RPMI8226 (cell line): Measurements from ENCODE around the gene ANKFY1.
"Not testable (repeated sequence)": the region's sequence is repeated elsewhere in the genome, so short reads cannot be mapped to it uniquely, and the experiment has no call there.

ENCODE experiments used
- DNase-seq: peaks from one replicate; pipeline ENCODE4 v3.0.0-alpha.2; 2015

Gene ANKFY1

DNA sequence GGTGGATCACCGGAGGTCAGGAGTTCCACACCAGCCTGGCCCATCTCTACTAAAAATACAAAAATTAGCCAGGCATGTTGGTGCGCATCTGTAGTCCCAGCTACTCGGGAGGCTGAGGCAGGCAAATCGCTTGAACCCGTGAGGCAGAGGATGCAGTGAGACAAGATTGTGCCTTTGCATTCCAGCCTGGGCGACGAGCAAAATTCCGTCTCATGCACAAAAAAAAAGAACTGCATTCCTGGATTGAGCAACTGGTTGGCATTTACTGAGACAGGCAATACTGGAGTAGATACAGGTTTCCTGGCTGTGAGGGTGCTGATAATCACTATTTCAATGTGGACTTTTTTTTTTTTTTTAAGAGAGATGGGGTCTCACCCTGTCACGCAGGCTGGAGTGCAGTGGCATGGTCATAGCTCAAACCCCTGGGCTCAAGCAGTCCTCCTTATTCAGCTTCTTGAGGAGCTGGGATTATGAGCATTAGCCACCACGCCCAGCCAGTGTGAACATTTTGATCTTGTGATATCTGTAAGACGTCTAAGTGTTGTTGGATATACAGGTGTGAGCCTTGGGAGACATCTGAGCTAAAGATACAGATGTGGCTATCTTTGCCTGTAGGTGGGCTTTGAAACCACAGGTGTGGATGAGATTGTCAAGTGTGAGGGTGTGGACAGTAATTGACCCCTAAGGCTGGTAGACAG lies 115.0 kb downstream of the ANKFY1 start:
- DNase-seq, result no peak

DNA sequence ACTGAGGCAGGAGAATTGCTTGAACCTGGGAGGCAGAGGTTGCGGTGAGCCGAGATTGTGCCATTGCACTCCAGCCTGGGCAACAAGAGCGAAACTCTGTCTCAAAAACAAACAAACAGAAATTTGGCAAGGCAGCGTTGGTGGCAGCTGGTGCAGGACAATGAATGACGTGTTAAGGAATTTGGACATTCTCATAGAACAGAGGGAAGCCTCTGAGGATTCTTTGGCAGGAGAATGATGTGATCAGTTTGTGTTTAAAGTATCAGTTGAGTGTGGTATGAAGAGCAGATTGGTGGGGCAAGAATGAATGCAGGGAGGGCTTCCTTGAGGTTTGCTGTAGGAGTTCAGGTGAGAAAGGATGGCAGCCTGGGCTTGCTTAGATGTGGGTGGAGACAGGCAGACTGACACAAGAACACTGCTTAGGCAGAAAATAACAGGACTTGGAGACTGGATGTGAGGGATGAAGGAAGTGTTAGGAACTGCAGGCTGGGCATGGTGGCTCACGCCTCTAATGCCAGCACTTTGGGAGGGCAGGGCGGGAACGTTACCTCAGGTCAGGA lies 115.9 kb downstream of the ANKFY1 start:
- DNase-seq, result no peak

DNA sequence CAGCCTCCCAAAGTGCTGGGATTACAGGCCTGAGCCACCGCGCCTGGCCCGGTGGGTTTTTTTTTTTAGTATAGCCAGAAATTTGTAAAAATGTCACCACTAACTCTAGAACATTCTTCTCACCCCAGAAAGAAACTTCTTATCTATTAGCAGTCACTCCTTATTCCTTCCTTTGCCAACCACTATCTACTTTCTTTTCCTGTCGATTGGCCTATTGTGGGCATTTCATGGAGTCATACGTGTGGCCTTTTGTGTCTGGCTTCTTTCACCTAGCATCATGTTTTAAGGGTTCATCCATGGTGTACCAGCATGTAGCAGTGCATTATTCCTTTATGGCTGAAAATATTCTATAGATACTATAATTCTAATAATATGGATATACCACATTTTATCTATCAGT lies 117.1 kb downstream of the ANKFY1 start:
- DNase-seq, result no peak

DNA sequence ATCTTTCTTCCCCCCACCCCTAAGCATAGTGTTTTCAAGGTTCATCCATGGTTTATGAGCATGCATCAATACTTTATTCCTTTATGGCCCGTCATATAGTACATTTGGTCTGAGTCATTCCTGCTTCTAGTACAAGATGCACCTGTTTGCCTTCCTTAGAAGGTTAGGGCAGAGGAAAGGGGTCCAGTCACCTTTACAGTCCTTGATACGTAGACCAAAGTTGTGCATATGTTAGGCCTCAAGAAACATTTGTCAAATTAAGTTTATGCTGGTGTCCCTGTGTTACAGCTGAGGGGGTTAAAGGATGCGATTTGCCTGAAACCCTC lies 119.4 kb downstream of the ANKFY1 start:
- DNase-seq, result no peak

DNA sequence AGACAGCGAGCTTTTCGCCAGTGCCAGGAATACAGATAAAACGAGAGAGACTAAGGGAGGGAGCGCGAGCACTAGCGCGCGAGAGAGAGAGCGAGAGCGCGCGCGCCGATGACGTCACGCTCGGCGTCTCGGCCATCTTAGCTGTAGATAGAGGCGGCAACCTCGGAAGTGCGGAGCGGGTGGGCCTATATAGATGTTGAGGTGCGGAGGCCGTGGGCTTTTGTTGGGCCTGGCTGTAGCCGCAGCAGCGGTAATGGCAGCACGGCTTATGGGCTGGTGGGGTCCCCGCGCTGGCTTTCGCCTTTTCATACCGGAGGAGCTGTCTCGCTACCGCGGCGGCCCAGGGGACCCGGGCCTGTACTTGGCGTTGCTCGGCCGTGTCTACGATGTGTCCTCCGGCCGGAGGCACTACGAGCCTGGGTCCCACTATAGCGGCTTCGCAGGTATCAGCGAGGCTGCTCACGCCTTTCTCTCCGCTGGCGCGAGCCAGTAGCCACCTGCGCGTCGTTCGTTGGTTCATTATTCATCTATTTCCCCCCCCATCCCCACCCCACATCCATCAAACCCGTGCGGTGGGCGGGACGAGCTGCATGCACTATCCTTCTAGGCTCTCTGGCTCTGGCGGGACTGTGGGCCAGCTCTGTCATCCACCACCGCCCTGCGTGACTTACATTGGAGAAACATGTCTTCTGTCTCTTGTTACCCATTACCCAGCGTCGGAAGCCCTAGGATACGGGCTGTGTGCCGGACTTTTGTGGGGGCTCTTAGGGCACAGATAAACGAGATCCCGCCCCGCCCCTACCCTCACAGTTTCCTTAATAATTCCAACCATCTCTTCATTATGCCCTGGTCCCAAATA lies 120.0 kb downstream of the ANKFY1 start:
- peak; percentile 88 for DNase-seq

DNA sequence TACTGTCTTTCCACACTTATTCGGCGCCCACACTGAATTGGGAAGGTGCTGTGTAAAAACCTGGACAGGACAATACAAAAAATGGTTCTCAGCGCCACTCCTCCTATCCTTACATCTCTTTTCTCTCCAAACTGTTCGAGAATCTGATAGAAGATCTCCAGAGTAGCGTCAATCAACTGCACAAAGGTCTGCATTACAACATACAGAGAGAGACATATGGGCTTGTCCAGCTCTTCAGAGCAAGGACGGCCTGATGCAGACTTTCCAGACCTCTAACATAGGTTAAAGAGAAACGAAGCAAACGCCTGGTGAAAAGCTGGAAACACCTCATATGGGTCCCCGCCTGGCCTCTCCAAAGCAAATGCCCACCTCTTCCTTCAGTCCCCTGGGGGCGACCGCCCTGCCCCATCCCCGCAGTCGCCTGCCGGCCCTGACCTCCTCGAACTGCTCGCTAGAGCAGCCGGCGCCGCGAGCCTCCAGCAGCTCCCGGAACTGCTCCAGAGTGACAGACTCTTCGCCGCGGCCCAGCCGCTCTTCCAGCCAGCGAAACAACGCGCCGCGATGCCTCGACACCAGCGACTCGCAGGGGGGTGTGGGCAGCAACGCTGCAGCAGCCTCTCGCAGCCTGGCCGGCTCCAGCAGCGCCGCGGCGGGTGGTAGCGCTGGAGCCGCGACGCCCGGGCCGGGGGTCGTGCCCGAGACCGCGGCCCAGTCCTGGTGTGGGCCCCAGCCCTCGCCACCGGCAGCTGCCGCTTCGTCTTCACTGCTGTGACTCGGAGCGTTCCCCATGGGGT lies 121.5 kb downstream of the ANKFY1 start:
- peak; percentile 34 for DNase-seq

DNA sequence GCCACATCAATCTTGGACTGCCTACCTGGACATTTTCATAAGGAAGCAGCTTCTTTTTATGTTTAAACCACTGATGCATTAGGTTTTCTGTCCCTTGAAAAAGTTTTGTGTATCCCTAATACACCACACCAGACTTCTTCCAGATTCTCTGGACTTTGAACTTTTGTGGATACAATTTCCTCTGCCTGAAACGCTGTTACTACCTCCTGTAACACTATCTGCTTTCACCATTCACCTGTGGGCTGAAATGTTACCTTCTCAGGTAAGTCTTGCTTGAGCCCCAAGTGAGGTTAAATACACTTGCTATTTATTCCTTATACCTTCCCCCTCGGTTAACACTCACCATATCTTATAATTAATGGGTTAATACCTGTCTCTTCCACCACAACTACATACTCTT lies 123.7 kb downstream of the ANKFY1 start:
- DNase-seq, result no peak

DNA sequence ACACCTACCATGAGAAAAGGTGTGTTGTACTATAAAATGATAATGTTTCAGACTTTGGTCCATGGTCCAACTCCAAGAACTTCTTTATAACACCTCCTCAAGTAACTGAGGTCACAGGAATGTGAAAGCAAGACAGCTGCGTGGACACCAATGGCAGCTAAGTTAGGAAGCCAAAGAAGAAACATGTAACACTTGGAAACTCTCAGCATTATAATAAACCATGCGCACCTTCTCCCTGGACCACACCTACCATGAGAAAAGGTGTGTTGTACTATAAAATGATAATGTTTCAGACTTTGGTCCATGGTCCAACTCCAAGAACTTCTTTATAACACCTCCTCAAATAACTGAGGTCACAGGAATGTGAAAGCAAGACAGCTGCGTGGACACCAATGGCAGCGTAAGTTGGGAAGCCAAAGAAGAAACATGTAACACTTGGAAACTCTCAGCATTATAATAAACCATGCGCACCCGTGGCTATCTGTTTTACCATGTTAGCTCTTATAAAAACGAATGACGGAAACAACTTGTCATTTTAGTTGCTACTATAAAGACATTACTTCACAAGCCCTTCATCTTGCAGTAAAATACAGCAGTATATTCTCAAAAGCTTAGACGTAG lies 124.8 kb downstream of the ANKFY1 start:
- DNase-seq, result not testable (repeated sequence)

DNA sequence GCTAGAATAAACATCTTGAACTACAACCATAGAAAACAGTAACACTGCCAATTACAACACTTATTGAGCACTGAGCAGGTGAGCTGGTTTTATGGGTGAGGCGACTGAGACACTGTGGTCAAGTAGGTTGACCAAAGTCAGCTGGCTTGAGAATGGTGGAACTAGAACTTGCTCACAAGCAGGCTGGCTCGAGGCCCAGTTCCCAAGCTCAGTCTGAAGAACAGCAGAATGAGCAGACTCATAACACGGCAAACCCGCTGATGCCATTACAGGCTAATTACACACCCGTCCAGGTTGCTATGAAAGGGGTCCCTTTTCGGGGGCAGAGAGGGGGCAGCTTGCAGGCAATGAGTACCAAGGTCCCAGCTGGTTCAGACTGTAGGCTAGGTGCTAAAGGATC lies 127.4 kb downstream of the ANKFY1 start:
- DNase-seq, result no peak

DNA sequence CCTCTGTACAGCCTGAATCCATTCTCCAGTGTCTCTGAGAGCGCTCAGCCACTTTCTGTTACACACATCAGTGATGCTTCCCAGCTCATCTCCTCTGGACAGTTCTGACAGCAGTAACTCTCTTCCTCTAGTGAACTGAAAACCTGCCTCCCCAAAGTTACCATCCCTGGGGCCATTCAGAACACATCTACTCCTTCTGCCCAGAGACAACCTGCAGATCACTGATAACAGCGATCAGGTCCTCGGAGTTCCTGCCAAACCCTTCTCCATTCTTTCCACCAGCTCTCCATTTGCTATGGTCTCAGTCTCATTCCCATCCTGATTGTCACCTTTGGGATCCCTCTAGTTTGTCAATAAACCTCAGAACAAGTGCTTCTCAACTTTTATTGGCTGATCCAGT lies 128.3 kb downstream of the ANKFY1 start:
- DNase-seq, result no peak

DNA sequence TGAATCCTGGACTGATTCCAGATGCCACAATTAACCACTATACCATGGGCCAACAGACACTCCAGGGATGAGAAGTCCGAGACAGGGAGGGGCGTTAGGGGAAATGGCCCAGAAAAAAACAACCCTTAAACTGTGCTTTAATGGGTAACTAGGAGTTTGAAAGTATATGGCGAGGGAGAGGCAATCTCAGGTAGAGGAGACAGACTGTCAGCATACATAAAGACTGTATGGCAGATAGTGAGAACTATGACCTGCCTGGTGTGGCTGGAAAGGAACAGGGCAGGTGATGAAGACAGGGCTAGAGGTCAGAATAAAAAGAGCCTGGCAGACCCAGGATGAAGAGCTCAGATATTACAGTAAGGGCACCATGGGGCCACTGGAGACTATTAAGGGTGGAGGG lies 129.1 kb downstream of the ANKFY1 start:
- DNase-seq, result no peak

DNA sequence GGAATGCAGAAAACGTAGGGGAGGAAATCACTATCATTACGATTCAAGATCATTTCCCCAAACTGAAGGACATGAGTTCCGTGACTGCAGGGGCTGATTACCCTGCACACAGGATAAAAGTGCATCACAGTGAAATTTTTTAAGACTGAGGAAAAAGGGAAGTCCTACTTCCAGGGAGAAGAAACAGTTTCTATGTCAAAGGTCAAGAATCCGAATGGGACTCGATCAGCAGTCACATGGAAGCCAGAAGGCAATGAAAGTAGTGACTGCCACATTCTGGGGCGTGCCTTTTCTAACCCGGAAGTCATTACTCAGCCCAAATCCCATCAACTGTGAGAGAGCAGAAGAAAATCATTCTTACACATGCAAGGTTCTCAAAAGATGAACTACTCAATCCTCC lies 133.1 kb downstream of the ANKFY1 start:
- no peak for DNase-seq

DNA sequence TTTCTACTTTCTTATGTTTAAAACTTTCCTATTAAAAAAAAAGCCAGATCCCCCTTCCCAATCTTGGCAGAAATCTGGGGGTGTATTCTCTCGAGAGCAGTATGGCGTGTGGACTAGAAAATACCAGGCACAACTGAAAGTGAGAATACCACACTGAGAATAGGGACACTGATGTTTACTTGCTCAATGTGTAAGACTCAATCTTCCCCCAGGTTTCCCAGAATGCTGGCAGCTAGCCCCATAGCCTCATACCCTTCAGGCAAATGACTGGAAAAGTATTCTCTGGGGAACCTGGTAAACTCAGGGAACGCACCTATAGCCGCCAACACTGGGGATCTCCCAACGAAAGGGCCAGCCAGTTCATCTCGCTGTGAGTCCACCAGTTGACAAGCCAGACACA lies 136.2 kb downstream of the ANKFY1 start:
- DNase-seq, result no peak

DNA sequence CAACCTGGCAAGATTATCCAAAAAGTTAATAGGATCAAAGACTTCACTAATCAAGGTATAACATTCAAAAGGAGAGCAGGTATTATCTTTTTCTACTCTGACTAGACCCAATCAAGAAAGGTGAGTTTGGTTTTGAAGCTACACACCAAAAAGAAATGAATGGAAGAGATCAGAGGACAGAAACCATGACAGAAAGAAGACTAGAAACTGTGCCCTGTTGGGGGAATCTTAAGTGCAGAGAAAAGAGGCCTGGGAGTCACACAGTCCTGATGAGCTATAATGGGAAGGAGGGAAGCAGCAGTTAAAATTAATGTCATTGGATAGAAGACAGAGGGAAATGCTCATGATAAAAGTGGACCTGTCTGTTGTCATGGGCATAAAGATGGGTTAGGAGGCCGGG lies 138.2 kb downstream of the ANKFY1 start:
- no peak for DNase-seq

DNA sequence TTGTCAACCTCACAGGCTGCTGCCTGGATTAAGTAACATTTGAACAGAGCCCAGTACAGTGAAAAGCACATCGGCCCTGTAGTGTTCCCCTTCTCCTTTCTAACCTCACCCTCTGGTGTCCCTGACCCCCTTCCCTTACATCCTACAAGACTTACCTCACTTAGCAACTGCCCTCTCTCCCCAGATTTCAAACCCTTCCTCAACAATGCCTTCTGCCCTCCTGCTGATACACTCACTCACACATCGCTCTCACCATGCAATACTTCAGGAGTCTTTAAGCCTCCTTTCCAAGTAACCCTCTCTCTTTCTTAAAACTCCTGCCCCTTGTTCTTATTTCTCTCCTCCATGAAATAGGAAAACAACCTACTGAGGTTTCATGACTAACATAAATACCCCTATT lies 138.8 kb downstream of the ANKFY1 start:
- DNase-seq, result no peak

DNA sequence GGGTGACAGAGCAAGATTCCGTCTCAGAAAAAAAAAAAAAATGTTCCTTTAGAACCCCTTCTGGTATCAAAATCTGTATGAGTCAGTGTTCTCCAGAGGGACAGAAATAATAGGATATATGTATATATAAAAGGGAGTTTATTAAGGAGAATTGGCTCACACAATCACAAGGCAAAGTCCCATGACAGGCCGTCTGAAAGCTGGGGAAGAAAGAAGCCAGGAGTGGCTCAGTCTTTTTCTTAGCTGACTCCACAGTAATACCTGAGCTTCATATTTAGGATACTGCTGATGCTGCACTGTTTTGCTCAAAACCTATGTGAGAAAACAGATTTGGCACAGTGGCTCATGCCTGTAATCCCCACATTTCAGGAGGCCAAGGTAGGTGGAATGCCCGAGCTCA lies 143.4 kb downstream of the ANKFY1 start:
- no peak for DNase-seq

DNA sequence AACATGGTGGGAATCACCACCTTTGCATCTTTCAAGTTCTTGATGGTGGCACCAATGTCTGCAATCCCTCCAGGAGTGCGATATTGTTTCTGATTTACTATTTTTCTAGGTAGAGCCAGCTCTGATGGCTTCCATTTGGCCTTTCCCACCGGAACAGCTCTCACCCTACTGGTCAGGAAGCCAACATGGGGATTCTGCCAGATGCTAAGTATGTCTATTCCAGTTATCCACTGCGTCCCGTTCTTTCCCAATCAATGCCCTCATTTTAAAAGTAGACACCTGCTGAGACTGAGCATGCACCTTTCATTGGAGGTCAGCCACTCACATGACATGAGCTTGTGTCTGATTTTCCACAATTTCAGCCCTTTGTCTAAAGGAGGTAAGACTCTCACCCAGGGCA lies 144.5 kb downstream of the ANKFY1 start:
- DNase-seq, result no peak

DNA sequence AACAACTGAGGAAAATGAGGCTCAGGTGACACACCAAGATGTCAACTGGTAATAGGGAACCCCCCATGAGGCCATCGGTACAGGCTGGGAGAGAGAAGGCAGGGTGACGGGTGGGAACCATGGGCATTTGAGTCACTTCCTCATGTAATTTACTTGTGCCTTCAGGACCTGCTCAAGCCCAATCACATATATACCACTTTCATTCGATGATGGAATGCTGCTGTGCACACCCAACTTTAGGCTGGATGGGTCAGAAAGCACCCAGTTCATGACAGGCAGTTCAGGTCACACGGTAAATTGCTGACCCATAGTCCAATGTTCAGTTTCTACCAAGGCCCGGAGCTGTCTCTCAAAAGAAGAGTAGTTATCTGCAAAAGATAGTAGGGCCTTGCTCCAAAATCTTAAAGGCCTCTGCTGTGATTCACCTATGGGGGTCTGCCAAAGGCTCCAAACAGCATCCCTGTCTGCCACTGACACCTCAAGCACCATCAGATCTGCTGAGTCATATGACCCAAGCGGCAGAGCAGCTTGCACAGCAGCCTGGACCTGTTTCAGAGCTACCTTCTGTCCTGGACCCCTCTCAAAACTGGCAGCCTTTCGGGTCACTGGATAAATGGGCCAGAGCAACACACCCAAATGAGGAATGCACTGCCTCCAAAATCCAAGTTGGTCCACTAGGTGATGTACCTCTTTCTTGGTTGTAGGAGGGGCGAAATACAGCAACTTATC lies 145.6 kb downstream of the ANKFY1 start:
- DNase-seq, result no peak

DNA sequence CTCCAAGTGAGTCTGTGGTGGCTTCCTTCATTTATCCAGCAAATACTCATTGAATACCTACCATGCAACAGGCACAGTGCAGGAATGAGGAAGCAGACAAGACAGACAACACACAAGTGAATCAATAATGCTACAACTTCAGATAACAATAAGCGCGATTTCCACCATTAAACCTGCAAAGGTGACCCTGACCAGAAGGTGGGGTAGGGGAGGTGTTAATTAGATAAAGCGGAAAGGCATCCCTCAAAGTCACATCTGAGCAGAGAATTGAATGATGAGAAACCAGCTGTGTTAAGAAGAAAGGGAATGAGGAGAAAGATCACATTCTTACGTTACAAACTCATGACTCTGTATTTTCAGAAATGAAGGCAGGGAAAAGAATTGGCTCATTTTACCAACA lies 147.3 kb downstream of the ANKFY1 start:
- no peak for DNase-seq
